BJ (cell line): Measurements from ENCODE around the gene CISTR. TPM values are rescaled to one million over a fixed set of nuclear protein-coding genes. Genes with fewer than 3 reads are reported as not detected.

Source experiments
- CTCF ChIA-PET: fragments of 350-600 bp; formaldehyde crosslinking; extraction: SDS; loops from one replicate; lab custom pipeline; 2021; ENCODE audit warnings: antibody characterized with exemption, inconsistent platforms; lab: Yijun Ruan, JAX
- POLR2A ChIA-PET: fragments of 300-600 bp; sonication (Branson Sonifier 250); formaldehyde crosslinking; extraction: SDS; loops from one replicate; lab custom pipeline; 2021; ENCODE audit warnings: antibody characterized with exemption; lab: Charles Lee
- DNase-seq: peaks from one replicate; pipeline ENCODE4 v3.0.0-alpha.2; 2011; ENCODE audit warnings: low read depth
- H3K27me3 ChIP-seq: 2 replicates; pipeline ENCODE4 v1.6.0; 2011; ENCODE audit warnings: low read length; ENCODE audit not compliant: control insufficient read depth, insufficient read depth
- H3K36me3 ChIP-seq: 2 replicates; pipeline ENCODE4 v1.5.1; 2011; ENCODE audit warnings: low read length; ENCODE audit not compliant: control insufficient read depth, insufficient read depth
- H3K4me3 ChIP-seq: 2 replicates; pipeline ENCODE4 v1.5.1; 2011; ENCODE audit warnings: low read depth, mild to moderate bottlenecking, control low read depth, low read length
- polyA plus RNA-seq: library from polyadenylated mRNA; depleted of rRNA; stranded (reverse); fragments of >200 nt; gene quantifications from 2 replicates; pipeline ENCODE4 v1.2.3, GENCODE V29; 2011
- TF ChIP-seq, protein P1 (sequence below): IDR thresholded peaks from 2 replicates; pipeline ENCODE4 v1.5.1; 2011; ENCODE audit warnings: low read depth, mild to moderate bottlenecking, control low read depth, inconsistent platforms, low read length, moderate library complexity; ENCODE audit not compliant: insufficient read depth

CISTR gene
- polyA plus RNA-seq, 1 experiment = not detected

DNA sequence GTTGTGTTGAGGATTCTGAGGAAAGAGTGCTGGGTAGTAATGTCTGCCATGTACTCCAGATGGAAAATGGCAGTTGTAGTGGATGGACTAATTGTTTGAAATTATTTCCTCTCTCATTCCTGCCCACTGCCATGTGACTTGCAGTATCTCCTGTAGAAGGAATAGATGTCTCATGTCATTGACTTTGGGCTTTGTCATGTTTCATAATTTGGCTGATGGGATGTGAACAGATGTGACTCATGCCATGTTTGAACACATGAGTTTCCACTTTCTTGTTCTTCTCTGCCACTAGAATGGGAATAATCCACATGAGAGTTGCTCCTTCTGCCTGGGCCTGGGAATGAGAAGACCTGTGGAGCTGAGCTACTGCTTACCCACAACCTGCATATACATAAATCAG lies 22.1 kb downstream of the CISTR start:
- ChIA-PET POLR2A (no interaction called here), CTCF (interaction anchor here (1.8 to 14.9 kb wide), 3 partner anchors 10 to 28 kb away, joined by 7 to 263 read pairs (median 13); no protein-coding TSS in a partner anchor)
- Histone ChIP-seq H3K4me3 (no peak overlapping the region), H3K27me3 (no peaks in the 10 kb centered on the region; the same call in 1 of the 2 replicates), H3K36me3 (peaks cover 7% of the 10 kb centered on the region)
- TF ChIP-seq, protein P1, sequence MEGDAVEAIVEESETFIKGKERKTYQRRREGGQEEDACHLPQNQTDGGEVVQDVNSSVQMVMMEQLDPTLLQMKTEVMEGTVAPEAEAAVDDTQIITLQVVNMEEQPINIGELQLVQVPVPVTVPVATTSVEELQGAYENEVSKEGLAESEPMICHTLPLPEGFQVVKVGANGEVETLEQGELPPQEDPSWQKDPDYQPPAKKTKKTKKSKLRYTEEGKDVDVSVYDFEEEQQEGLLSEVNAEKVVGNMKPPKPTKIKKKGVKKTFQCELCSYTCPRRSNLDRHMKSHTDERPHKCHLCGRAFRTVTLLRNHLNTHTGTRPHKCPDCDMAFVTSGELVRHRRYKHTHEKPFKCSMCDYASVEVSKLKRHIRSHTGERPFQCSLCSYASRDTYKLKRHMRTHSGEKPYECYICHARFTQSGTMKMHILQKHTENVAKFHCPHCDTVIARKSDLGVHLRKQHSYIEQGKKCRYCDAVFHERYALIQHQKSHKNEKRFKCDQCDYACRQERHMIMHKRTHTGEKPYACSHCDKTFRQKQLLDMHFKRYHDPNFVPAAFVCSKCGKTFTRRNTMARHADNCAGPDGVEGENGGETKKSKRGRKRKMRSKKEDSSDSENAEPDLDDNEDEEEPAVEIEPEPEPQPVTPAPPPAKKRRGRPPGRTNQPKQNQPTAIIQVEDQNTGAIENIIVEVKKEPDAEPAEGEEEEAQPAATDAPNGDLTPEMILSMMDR = no peak
- no peak for DNase-seq

DNA sequence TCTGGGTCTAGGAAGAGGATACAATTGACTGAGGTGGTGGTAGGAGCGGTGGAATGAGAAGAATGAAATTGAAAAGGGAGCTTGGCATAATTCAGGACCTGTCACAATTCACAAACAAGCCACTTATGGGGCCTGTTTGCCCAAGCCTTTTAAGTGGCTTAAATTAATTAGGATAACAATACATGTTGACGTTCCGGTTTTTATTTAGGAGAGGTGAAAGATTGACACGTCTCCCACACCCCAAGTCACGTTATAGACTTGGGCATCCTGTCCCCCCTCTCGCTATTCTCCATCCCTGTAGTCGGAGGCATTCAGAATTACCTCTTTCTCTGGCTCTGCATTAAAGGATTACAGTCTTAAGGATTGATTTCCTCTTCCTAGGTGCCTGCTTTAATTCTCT lies 23.6 kb downstream of the CISTR start:
- Histone ChIP-seq H3K27me3 (no peaks in the 10 kb centered on the region; the same call in 1 of the 2 replicates), H3K36me3 (peaks cover 15% of the 10 kb centered on the region), H3K4me3 (no peak overlapping the region)
- ChIA-PET CTCF (interaction anchor here (0.8 to 14.9 kb wide), 7 partner anchors 9 to 52 kb away, joined by 3 to 263 read pairs (median 5); partner anchors contain the start of gene ATP5MC2), POLR2A (no interaction called here)
- TF ChIP-seq, protein P1 = no peak
- no peak for DNase-seq

DNA sequence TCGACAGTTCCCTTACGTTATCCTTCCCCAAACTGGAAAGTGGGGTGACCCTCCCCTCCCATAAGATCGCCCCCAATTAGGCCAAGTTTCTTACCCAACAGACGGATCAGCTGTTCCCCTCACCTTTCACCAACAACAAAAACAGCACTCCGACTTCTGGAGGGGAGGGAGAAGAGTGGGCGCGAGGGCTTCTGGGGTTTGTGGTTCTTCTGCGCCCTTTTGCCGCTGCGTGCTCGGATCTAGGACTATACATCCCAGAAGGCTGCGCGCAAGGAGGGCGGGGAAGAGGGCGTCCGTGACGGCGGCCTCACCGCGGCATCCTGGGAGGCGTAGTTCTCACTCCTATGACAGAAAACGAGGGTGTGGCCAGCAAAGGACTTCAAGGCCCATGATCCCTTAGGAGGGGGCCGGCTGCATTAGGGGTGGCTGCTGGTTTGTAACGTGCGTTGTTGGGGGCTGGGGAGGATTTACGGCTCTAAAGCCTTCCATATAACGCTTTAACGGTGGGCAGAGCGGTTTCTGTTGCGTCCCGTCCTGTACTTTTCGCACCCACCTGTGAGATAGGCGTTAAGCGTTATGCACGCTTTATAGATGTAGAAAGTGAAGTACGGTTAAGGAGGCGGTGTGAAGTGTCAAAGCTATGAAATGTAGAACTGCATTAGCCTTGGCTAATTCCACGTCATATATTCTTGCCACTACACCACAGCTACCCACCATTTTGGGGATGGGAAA lies 24.3 kb downstream of the CISTR start, which contains the start of gene CALCOCO1:
TSS of gene CALCOCO1 (minus strand) at position 143 of the 732 bp plus-strand sequence. CDS start 2,210 bp downstream, outside the sequence.
- H3K4me3 ChIP-seq = peak within 1 kb of the TSS; percentile 86
- H3K27me3 ChIP-seq = no peaks in the 10 kb centered on the region; the same call in 1 of the 2 replicates
- H3K36me3 ChIP-seq = peaks cover 18% of the 10 kb centered on the region
- CTCF ChIA-PET = interaction anchor here (0.6 to 14.9 kb wide), 7 partner anchors 8 to 102 kb away, joined by 3 to 263 read pairs (median 8); no protein-coding TSS in a partner anchor
- POLR2A ChIA-PET = no interaction called here
- TF ChIP-seq, protein P1 = no peak
- DNase-seq = peak; percentile 96

DNA sequence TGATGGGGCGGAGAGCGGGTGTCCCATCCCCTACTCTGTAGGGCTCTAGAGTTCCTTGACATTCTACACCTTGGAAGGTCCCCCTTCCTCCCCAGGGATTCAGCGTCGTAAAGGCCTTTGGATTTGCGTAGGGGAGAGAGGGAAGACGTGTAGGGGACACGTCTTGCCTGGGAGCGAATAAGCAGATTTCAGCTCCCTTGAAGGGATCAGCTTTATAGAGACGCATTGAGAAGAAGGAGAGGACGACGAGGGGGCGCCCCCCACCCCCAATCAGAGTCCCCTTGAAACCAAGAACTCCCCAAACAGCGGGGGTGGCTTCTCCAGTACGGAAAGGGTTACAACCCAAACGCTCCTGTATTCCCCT lies 24.9 kb downstream of the CISTR start:
- DNase-seq = no peak
- CTCF ChIA-PET = interaction anchor here (0.6 to 14.9 kb wide), 8 partner anchors 10 to 299 kb away, joined by 3 to 263 read pairs (median 6); no protein-coding TSS in a partner anchor
- POLR2A ChIA-PET = no interaction called here

More for the DNA sequence above, 24.9 kb downstream of the CISTR start:
- peaks cover 23% of the 10 kb centered on the region for H3K36me3 ChIP-seq
- peak overlapping the region; percentile 86 for H3K4me3 ChIP-seq
- H3K27me3 ChIP-seq = no peaks in the 10 kb centered on the region; the same call in 1 of the 2 replicates
- TF ChIP-seq, protein P1 = no peak
